Gastrocnemius medialis (tissue), 4 donors: ENCODE measurements around the gene ERC1.
"Not testable (repeated sequence)": the region's sequence is repeated elsewhere in the genome, so short reads cannot be mapped to it uniquely, and the experiment has no call there.

Source experiments
- CTCF ChIP-seq, 5 experiments: fragments of 450-650 bp in 3 of 5; fragments of 200-600 bp in 2 of 5; sonication (generic) in 2 of 5; IDR thresholded peaks in 4 of 5; conservative IDR thresholded peaks in 1 of 5; 1 replicate in 4 of 5; 2 replicates in 1 of 5; pipeline ENCODE4 v1.5.1; 2016 to 2019; ENCODE audit warnings: antibody characterized with exemption in 5 of 5, mild to moderate bottlenecking in 3 of 5, moderate library complexity in 3 of 5
- POLR2A ChIP-seq, 2 donors: fragments of 450-650 bp; IDR thresholded peaks; one replicate each; pipeline ENCODE4 v1.6.1; 2017; ENCODE audit warnings: antibody characterized with exemption in 2 of 2, mild to moderate bottlenecking in 2 of 2, moderate library complexity in 2 of 2

- not testable (repeated sequence) for TF ChIP-seq CTCF (IDR thresholded peaks at IDR 0.05 in 4 of 5, conservative IDR thresholded peaks at IDR 0.05 in 1 of 5); POLR2A (IDR thresholded peaks at IDR 0.05)
Measured at GRCh38 chr12:1198854-1199253, 207.8 kb downstream of the ERC1 start.
